Esophagus muscularis mucosa (tissue), 4 donors: ENCODE results near the gene ARL15. TPM values are rescaled to one million over a fixed set of nuclear protein-coding genes. Genes with fewer than 3 reads are reported as not detected.

Experiments used
- DNase-seq: peaks from one replicate; pipeline ENCODE4 v3.0.0-alpha.2; 2017; ENCODE audit errors: extremely low spot score
- H3K27ac ChIP-seq, 4 donors: fragments of 200-600 bp; sonication (generic); replicated peaks in 1 of 4; 1 replicate in 3 of 4; 2 replicates in 1 of 4; pipeline ENCODE4 v1.5.1; 2016 to 2019; ENCODE audit warnings: mild to moderate bottlenecking in 1 of 4
- H3K27me3 ChIP-seq, 4 donors: fragments of 200-600 bp; sonication (generic); one replicate each; pipeline versions ENCODE4 v1.5.1 to v1.6.0; 2016 to 2019
- H3K36me3 ChIP-seq, 4 donors: fragments of 200-600 bp; sonication (generic); one replicate each; pipeline ENCODE4 v1.5.1; 2016 to 2019
- H3K4me1 ChIP-seq, 4 donors: fragments of 200-600 bp; sonication (generic); one replicate each; pipeline ENCODE4 v1.5.1; 2016 to 2019
- H3K4me3 ChIP-seq, 4 donors: fragments of 200-600 bp; sonication (generic); 1 replicate in 2 of 4; 2 replicates in 2 of 4; pipeline ENCODE4 v1.5.1; 2016 to 2019; ENCODE audit warnings: mild to moderate bottlenecking in 4 of 4, moderate library complexity in 1 of 4
- H3K9me3 ChIP-seq, 4 donors: fragments of 200-600 bp; sonication (generic); 1 replicate in 3 of 4; 2 replicates in 1 of 4; pipeline ENCODE4 v1.5.1; 2016 to 2019
- EP300 ChIP-seq: sonication (generic); formaldehyde crosslinking; IDR thresholded peaks from one replicate; pipeline ENCODE4 v1.6.1; 2017; ENCODE audit warnings: antibody characterized with exemption
- POLR2A ChIP-seq: fragments of 450-650 bp; IDR thresholded peaks from one replicate; pipeline ENCODE4 v1.6.1; 2017; ENCODE audit warnings: antibody characterized with exemption, moderate library complexity, mild to moderate bottlenecking, low read depth
- POLR2AphosphoS5 ChIP-seq, 2 donors: sonication (generic); formaldehyde crosslinking; IDR thresholded peaks; one replicate each; pipeline ENCODE4 v1.6.1; 2017; ENCODE audit warnings: antibody characterized with exemption in 2 of 2
- WGBS: methylation state at CpG from one replicate; pipeline ENCODE4 v1.1.5; 2018; 5-methylcytosine and 5-hydroxymethylcytosine counted together
- intact Hi-C: fragments of 100-400 bp; cut with DNase I; formaldehyde crosslinking; loops from one replicate; pipeline ENCODE4 v1.15.1; 2023
- total RNA-seq, 4 donors: library from RNA; depleted of rRNA; stranded (reverse); fragments of >200 nt; gene quantifications; one replicate each; pipeline versions ENCODE4 v1.1.0 to v1.2.1, GENCODE V29; 2016
- TF ChIP-seq, protein P1 (sequence below), 3 experiments: fragments of 200-600 bp in 2 of 3; fragments of 450-650 bp in 1 of 3; sonication (generic) in 2 of 3; IDR thresholded peaks; one replicate each; pipeline ENCODE4 v1.5.1; 2017 to 2019; ENCODE audit warnings: antibody characterized with exemption in 3 of 3, mild to moderate bottlenecking in 2 of 3, moderate library complexity in 1 of 3

The ARL15 gene
- total RNA-seq, 4 donors from 2014 or later: 11.6 to 21.6 (median 16.5) TPM

DNA sequence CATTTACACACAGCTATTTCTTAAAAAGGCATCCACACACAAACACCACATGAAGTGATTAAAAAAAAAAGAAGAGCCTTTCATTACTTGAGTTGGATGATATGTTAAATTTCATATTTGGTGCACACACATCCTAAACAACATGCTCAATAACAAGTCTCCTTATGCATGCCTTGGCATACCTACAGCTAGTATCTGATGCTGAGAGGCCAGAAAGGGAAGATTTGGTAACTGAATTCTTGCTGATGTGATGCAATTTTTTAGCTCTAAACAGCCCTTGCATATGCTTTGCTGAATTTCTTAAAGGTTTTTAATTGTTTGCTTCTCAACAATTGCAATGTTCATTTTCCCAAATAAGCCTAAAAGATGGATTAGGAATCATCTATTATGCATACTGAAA is 338.8 kb downstream of the ARL15 start:
- H3K9me3 ChIP-seq: no peaks in the 10 kb centered on the region
- no peak overlapping the region for H3K4me3 ChIP-seq
- TF ChIP-seq, protein P1, sequence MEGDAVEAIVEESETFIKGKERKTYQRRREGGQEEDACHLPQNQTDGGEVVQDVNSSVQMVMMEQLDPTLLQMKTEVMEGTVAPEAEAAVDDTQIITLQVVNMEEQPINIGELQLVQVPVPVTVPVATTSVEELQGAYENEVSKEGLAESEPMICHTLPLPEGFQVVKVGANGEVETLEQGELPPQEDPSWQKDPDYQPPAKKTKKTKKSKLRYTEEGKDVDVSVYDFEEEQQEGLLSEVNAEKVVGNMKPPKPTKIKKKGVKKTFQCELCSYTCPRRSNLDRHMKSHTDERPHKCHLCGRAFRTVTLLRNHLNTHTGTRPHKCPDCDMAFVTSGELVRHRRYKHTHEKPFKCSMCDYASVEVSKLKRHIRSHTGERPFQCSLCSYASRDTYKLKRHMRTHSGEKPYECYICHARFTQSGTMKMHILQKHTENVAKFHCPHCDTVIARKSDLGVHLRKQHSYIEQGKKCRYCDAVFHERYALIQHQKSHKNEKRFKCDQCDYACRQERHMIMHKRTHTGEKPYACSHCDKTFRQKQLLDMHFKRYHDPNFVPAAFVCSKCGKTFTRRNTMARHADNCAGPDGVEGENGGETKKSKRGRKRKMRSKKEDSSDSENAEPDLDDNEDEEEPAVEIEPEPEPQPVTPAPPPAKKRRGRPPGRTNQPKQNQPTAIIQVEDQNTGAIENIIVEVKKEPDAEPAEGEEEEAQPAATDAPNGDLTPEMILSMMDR (IDR thresholded peaks at IDR 0.05): no peak
- TF ChIP-seq POLR2AphosphoS5 (IDR thresholded peaks at IDR 0.05) (no peak), EP300 (no peak), POLR2A (no peak)
- intact Hi-C loops: no loop called here
- H3K36me3 ChIP-seq: no peaks in the 10 kb centered on the region
- no peak for DNase-seq
- H3K27me3 ChIP-seq: no peaks in the 10 kb centered on the region
- H3K27ac ChIP-seq: no peak overlapping the region
- H3K4me1 ChIP-seq: peaks cover 0 to 16% (median 3%) of the 10 kb centered on the region in 4 donors

DNA sequence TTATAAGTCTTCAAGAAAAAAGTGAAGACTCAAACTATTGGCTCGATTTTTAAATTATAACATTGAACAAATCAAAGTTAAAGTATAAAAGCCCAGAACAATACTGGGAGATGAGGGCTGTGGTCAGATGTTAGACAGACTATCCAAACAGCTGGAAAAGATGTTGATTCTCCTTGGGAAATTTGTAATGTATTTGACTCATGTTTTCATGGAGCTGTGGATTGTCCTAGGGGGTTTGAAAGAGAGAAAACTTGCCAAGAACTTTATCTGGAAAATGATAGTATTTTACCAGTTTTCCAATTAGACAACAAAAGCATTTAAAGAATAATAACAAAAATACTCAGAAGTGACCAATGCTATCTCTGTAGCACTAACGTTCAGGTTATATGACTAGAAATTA is 339.2 kb downstream of the ARL15 start:
- Histone ChIP-seq H3K4me1 (peaks cover 0 to 16% (median 3%) of the 10 kb centered on the region in 4 donors), H3K4me3 (no peak overlapping the region), H3K9me3 (no peaks in the 10 kb centered on the region), H3K36me3 (no peaks in the 10 kb centered on the region), H3K27me3 (no peaks in the 10 kb centered on the region), H3K27ac (no peak overlapping the region)
- intact Hi-C loops: no loop called here
- DNase-seq: no peak
- 43% methylated on average over 2 of the region's 2 CpGs for WGBS
- TF ChIP-seq POLR2A: no peak
- TF ChIP-seq EP300: no peak
- TF ChIP-seq, protein P1 (IDR thresholded peaks at IDR 0.05): no peak
- no peak for TF ChIP-seq POLR2AphosphoS5 (IDR thresholded peaks at IDR 0.05)

DNA sequence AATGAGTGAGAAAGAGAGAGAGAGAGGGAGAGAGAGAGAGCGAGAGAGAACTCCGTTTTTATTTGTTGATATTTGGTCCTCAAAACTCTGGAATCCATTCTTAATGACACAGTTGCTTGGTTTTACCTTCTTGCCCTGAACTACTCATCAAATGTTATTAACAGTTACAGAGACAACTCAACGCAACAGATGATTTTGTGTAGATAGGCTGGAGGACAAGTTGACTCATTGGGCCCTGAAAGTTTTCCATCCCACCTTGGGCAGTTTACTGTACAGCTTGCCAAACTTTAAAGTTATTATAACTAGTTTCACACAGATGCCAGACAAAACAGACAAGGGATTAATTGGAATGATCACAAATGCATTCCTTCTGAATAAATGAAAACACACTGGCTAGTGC is 339.9 kb downstream of the ARL15 start:
- TF ChIP-seq POLR2A (no peak), POLR2AphosphoS5 (IDR thresholded peaks at IDR 0.05) (no peak), EP300 (no peak)
- TF ChIP-seq, protein P1 (IDR thresholded peaks at IDR 0.05): no peak
- intact Hi-C loops: no loop called here
- H3K27ac ChIP-seq: no peak overlapping the region
- H3K27me3 ChIP-seq: no peaks in the 10 kb centered on the region
- WGBS: 64% methylated on average over 3 of the region's 3 CpGs
- no peak for DNase-seq
- peaks cover 0 to 16% (median 3%) of the 10 kb centered on the region in 4 donors for H3K4me1 ChIP-seq
- no peaks in the 10 kb centered on the region for H3K36me3 ChIP-seq
- H3K9me3 ChIP-seq: no peaks in the 10 kb centered on the region
- no peak overlapping the region for H3K4me3 ChIP-seq

DNA sequence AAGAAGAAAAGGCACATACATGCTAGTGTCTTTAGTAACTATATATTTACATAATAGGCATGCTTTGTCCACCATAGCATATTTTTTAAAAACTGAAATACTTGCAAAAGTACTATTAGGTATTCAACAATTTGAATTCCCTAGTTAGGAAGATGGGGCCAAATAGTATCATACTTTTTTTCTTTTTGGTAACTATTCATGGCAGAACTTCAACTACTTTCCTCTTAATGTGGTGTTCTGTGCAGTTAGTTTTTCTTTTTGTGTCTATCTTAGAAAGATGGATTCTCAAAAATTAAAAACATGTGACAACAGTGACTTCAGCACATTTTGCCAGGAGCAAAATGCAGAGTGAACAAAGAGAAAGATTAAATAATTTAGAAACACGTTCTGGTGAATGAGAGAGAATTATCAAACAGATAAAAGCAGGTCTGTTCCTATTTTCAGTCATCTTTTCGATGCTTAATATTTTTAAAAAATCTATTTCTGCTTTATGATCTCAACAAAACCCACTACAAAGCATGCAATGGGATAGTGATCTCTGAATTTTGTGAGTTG is 341.1 kb downstream of the ARL15 start:
- no peaks in the 10 kb centered on the region for H3K36me3 ChIP-seq
- WGBS: 66% methylated on average over 2 of the region's 2 CpGs
- intact Hi-C loops: no loop called here

More for the DNA sequence above, 341.1 kb downstream of the ARL15 start:
- H3K4me3 ChIP-seq: no peak overlapping the region
- no peak overlapping the region for H3K27ac ChIP-seq
- no peaks in the 10 kb centered on the region for H3K27me3 ChIP-seq
- no peaks in the 10 kb centered on the region for H3K9me3 ChIP-seq
- no peak for TF ChIP-seq POLR2AphosphoS5 (IDR thresholded peaks at IDR 0.05)
- TF ChIP-seq, protein P1 (IDR thresholded peaks at IDR 0.05): no peak
- TF ChIP-seq POLR2A: no peak
- TF ChIP-seq EP300: no peak
- peaks cover 0 to 16% (median 3%) of the 10 kb centered on the region in 4 donors for H3K4me1 ChIP-seq
- no peak for DNase-seq
